Measurements from ENCODE around the gene DQX1.

The DQX1 gene

GRCh38 chr2:74496997-74497776 lies 28.8 kb downstream of the DQX1 start:
- Mint-ChIP-seq H3K27me3 (ENCODE audit: low read depth) (peaks cover 76% of the 10 kb centered on the region), H3K4me1 (peaks cover 28% of the 10 kb centered on the region), H3K36me3 (ENCODE audit: low read depth) (peaks cover 29% of the 10 kb centered on the region), H3K27ac (no peak overlapping the region), H3K4me3 (peak overlapping the region; percentile 58 to 89 (median 87)), H3K9me3 (no peaks in the 10 kb centered on the region)
- TF ChIP-seq CTCF (IDR thresholded peaks at IDR 0.05; ENCODE audit: unreplicated experiment in 3 of 3): no peak

DNA sequence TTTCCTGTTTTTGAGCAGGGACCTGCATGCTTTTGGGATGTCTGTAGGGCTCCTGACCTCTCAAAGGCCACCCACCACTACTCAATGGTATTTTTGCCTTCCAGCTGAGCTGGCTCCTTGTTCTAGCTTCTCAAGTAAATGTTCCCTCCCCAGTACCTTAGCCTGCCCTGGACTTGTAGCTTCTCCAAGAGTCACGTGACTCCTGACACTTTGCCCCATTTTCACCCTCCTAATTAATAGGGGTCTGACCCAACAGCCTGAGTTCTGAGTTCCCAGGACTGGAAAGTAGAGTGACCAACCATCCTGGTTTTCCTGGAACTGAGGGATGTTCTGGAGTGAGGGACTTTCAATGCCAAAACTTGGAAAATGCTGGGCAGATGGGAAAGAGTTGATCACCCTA lies 30.6 kb downstream of the DQX1 start:
- H3K27ac Mint-ChIP-seq: no peak overlapping the region
- peaks cover 12% of the 10 kb centered on the region for H3K4me1 Mint-ChIP-seq
- H3K27me3 Mint-ChIP-seq (ENCODE audit: low read depth): peaks cover 58% of the 10 kb centered on the region

GRCh38 chr2:74493546-74493945 lies 32.5 kb downstream of the DQX1 start:
- no peak for TF ChIP-seq CTCF (IDR thresholded peaks at IDR 0.05; ENCODE audit: unreplicated experiment in 3 of 3)
- H3K27me3 Mint-ChIP-seq (ENCODE audit: low read depth): peaks cover 39% of the 10 kb centered on the region
- no peaks in the 10 kb centered on the region for H3K9me3 Mint-ChIP-seq
- H3K36me3 Mint-ChIP-seq (ENCODE audit: low read depth): peaks cover 60% of the 10 kb centered on the region
- H3K4me1 Mint-ChIP-seq: peaks cover 5% of the 10 kb centered on the region
- H3K27ac Mint-ChIP-seq: no peak overlapping the region
- H3K4me3 Mint-ChIP-seq: no peak overlapping the region

More for the DNA sequence above, 30.6 kb downstream of the DQX1 start:
- no peak for TF ChIP-seq CTCF (IDR thresholded peaks at IDR 0.05; ENCODE audit: unreplicated experiment in 3 of 3)
- H3K36me3 Mint-ChIP-seq (ENCODE audit: low read depth): peaks cover 47% of the 10 kb centered on the region
- no peaks in the 10 kb centered on the region for H3K9me3 Mint-ChIP-seq
- H3K4me3 Mint-ChIP-seq: no peak overlapping the region

DNA sequence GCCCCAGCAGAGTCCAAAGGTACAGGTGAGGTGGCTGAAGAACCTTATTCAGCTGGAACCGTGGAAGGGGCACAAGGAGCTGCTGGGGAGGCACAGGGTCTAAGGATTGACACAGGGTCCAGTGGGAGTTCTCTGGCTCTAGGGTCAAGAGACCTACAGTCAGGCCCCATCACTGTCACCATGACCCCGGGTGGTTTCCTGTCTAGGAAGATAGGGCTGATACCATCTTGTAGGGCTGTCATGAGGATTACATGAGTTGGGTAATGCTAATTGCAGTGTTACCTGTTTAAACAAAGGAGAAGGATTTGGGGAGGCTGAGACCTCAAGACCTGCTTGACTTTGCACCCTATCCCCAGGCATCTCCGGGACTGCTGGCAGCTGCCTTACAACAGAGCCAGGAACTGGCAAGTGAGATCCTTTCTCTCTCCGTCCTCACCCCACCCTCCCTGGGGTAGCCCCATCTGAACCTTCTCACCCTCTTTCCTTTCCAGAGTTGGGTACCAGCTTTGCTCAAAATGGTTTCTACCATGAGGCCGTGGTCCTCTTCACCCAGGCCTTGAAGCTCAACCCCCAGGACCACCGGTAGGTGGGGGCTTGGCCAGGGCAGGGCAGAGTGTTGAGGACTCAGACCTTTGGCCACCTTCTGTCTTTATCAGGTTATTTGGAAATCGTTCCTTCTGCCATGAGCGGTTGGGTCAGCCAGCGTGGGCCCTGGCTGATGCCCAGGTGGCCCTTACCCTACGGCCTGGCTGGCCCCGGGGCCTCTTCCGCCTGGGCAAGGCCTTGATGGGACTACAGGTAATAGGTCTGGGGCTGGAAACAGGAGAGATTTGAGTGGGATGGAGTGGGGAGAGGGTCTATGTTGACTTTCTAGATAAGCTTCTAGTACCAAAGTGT lies 34.1 kb downstream of the DQX1 start:
- Mint-ChIP-seq H3K4me1 (no peaks in the 10 kb centered on the region), H3K4me3 (no peak overlapping the region), H3K27ac (no peak overlapping the region), H3K27me3 (ENCODE audit: low read depth) (peaks cover 23% of the 10 kb centered on the region), H3K9me3 (no peaks in the 10 kb centered on the region), H3K36me3 (ENCODE audit: low read depth) (peaks cover 61% of the 10 kb centered on the region)
- no peak for TF ChIP-seq CTCF (IDR thresholded peaks at IDR 0.05; ENCODE audit: unreplicated experiment in 3 of 3)

- peaks cover 58% of the 10 kb centered on the region for H3K36me3 Mint-ChIP-seq (ENCODE audit: low read depth)
- no peak overlapping the region for H3K4me3 Mint-ChIP-seq
- H3K27ac Mint-ChIP-seq: no peak overlapping the region
- H3K9me3 Mint-ChIP-seq: no peaks in the 10 kb centered on the region
- H3K27me3 Mint-ChIP-seq (ENCODE audit: low read depth): peaks cover 3% of the 10 kb centered on the region
- no peak for TF ChIP-seq CTCF (IDR thresholded peaks at IDR 0.05; ENCODE audit: unreplicated experiment in 3 of 3)
- no peaks in the 10 kb centered on the region for H3K4me1 Mint-ChIP-seq
Measured at GRCh38 chr2:74489906-74490305, 36.1 kb downstream of the DQX1 start.
